Spleen (tissue), 7 donors: ENCODE measurements around the gene PCNX4.

ENCODE experiments used
- POLR2A ChIP-seq, 3 donors: fragments of 450-650 bp; IDR thresholded peaks; one replicate each; pipeline ENCODE4 v1.5.1; 2017; ENCODE audit warnings: antibody characterized with exemption in 3 of 3, mild to moderate bottlenecking in 1 of 3
- POLR2AphosphoS5 ChIP-seq, 3 donors: sonication (generic); formaldehyde crosslinking; IDR thresholded peaks; one replicate each; pipeline ENCODE4 v1.5.1; 2017; ENCODE audit warnings: antibody characterized with exemption in 3 of 3
- TF ChIP-seq, protein P1 (sequence below), 11 experiments: fragments of 200-600 bp in 7 of 11; fragments of 450-650 bp in 4 of 11; sonication (generic) in 4 of 11; IDR thresholded peaks in 8 of 11; conservative IDR thresholded peaks in 3 of 11; 1 replicate in 7 of 11; 2 replicates in 4 of 11; pipeline versions ENCODE4 v1.4.0 to v1.8.0; 2016 to 2021; ENCODE audit warnings: antibody characterized with exemption in 11 of 11, inconsistent platforms in 4 of 11, mild to moderate bottlenecking in 1 of 11
- donor health status: DM: no; HTN: no; CAD: no; lungs with moderate emphysema.
- donor health status: DM: no; HTN: no; CAD: no.
- donor health status: DM: no; HTN: no; CAD: no.

DNA sequence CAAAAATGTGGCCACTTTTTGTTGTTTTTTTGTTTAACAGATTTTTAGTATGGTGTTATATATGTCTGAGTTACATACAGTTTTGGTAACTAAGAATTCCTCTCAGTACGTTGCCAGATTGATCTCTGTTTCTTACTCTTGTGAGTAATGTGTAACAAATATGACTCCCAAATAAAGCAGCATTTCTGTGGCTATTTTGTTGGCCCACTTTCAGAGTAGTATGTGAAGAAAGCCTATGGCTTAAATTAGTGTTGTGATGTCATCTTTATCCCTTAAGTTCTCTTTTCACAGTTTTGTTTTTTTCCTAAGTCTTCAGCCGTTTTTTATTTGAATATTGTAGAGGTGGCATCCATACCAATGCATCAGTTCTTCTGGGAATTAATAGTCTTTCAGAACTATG is 10.7 kb downstream of the PCNX4 start:
- TF ChIP-seq POLR2AphosphoS5 (IDR thresholded peaks at IDR 0.05), result no peak
- no peak for TF ChIP-seq POLR2A (IDR thresholded peaks at IDR 0.05)
- TF ChIP-seq, protein P1, sequence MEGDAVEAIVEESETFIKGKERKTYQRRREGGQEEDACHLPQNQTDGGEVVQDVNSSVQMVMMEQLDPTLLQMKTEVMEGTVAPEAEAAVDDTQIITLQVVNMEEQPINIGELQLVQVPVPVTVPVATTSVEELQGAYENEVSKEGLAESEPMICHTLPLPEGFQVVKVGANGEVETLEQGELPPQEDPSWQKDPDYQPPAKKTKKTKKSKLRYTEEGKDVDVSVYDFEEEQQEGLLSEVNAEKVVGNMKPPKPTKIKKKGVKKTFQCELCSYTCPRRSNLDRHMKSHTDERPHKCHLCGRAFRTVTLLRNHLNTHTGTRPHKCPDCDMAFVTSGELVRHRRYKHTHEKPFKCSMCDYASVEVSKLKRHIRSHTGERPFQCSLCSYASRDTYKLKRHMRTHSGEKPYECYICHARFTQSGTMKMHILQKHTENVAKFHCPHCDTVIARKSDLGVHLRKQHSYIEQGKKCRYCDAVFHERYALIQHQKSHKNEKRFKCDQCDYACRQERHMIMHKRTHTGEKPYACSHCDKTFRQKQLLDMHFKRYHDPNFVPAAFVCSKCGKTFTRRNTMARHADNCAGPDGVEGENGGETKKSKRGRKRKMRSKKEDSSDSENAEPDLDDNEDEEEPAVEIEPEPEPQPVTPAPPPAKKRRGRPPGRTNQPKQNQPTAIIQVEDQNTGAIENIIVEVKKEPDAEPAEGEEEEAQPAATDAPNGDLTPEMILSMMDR (IDR thresholded peaks at IDR 0.05 in 8 of 11, conservative IDR thresholded peaks at IDR 0.05 in 3 of 11), result no peak
